Measurements from ENCODE around the gene SLC25A23.

GRCh38 chr19:6471076-6471475 is 11.5 kb upstream of the SLC25A23 start:
- TF ChIP-seq CTCF (conservative IDR thresholded peaks at IDR 0.05 in 1 of 2, IDR thresholded peaks at IDR 0.05 in 1 of 2; ENCODE audit: extremely low read depth in 1 of 2, insufficient read depth in 1 of 2, low read depth in 1 of 2, low read length in 2 of 2) (no peak), EZH2 (IDR thresholded peaks at IDR 0.05; ENCODE audit: borderline replicate concordance, low read length) (no peak)
